CD4-positive, alpha-beta memory T cell (primary cell): ENCODE results near the gene SLC12A4. TPM values are rescaled to one million over a fixed set of nuclear protein-coding genes. Genes with fewer than 3 reads are reported as not detected.

Source experiments
- CTCF ChIA-PET: fragments of 350-600 bp; sonication (Branson Sonifier 250); formaldehyde crosslinking; loops from one replicate; lab custom pipeline; 2021; ENCODE audit warnings: inconsistent platforms; ENCODE audit not compliant: partially characterized antibody; lab: Charles Lee
- POLR2A ChIA-PET: fragments of 350-600 bp; sonication (Branson Sonifier 250); formaldehyde crosslinking; loops from one replicate; lab custom pipeline; 2021; ENCODE audit not compliant: partially characterized antibody; lab: Charles Lee
- DNase-seq, 5 donors: peaks; one replicate each; pipeline versions ENCODE4 v3.0.0 to v3.0.0-alpha.2; 2020 to 2022; ENCODE audit warnings: mixed read lengths in 1 of 5
- H3K27ac ChIP-seq: one replicate; pipeline ENCODE4 v1.7.0; 2013; ENCODE audit warnings: low read depth, low read length
- H3K27me3 ChIP-seq: 2 replicates; pipeline ENCODE4 v1.7.0; 2013; ENCODE audit warnings: mild to moderate bottlenecking, low read length, moderate library complexity; ENCODE audit not compliant: insufficient read depth
- H3K36me3 ChIP-seq: 2 replicates; pipeline ENCODE4 v1.7.0; 2013; ENCODE audit warnings: mild to moderate bottlenecking, low read length, moderate library complexity; ENCODE audit not compliant: insufficient read depth
- H3K4me1 ChIP-seq: 2 replicates; pipeline ENCODE4 v1.7.0; 2013; ENCODE audit warnings: mild to moderate bottlenecking, low read length, moderate library complexity; ENCODE audit not compliant: insufficient read depth
- H3K4me3 ChIP-seq, 2 donors: one replicate each; pipeline ENCODE4 v1.7.0; 2013; ENCODE audit warnings: low read length in 2 of 2, mild to moderate bottlenecking in 1 of 2
- H3K9me3 ChIP-seq, 2 donors: one replicate each; pipeline ENCODE4 v1.7.0; 2013; ENCODE audit warnings: low read length in 2 of 2, control low read depth in 1 of 2; ENCODE audit not compliant: control insufficient read depth in 1 of 2
- H3K27ac Mint-ChIP-seq, 7 donors: one replicate each; pipeline ENCODE4 v1.8.0; 2020 to 2021; ENCODE audit warnings: mixed read lengths in 7 of 7, mild to moderate bottlenecking in 6 of 7, inconsistent platforms in 3 of 7, moderate library complexity in 3 of 7
- H3K27me3 Mint-ChIP-seq, 2 donors: one replicate each; pipeline ENCODE4 v1.8.0; 2020 to 2021; ENCODE audit warnings: mixed read lengths in 2 of 2
- H3K36me3 Mint-ChIP-seq, 2 donors: one replicate each; pipeline ENCODE4 v1.8.0; 2020 to 2021; ENCODE audit warnings: mixed read lengths in 2 of 2, inconsistent platforms in 1 of 2, mild to moderate bottlenecking in 1 of 2
- H3K4me1 Mint-ChIP-seq, 4 donors: one replicate each; pipeline ENCODE4 v1.8.0; 2020 to 2021; ENCODE audit warnings: mixed read lengths in 4 of 4, mild to moderate bottlenecking in 1 of 4
- H3K4me3 Mint-ChIP-seq, 8 donors: one replicate each; pipeline ENCODE4 v1.8.0; 2020 to 2021; ENCODE audit warnings: mixed read lengths in 8 of 8, mild to moderate bottlenecking in 7 of 8, moderate library complexity in 6 of 8, inconsistent platforms in 3 of 8
- H3K9me3 Mint-ChIP-seq, 8 donors: one replicate each; pipeline ENCODE4 v1.8.0; 2020 to 2021; ENCODE audit warnings: mixed read lengths in 8 of 8, mild to moderate bottlenecking in 5 of 8, inconsistent platforms in 3 of 8, moderate library complexity in 1 of 8
- intact Hi-C: fragments of 100-400 bp; cut with micrococcal nuclease; formaldehyde crosslinking; loops from one replicate; pipeline ENCODE4 v1.15.1; 2023
- polyA plus RNA-seq, 2 donors: library from polyadenylated mRNA; unstranded; fragments of 300-500 nt; fragmentation: Illumina TruSeq; gene quantifications; one replicate each; pipeline ENCODE4 v1.2.3, GENCODE V29; 2021
- total RNA-seq, 2 experiments: library from RNA; stranded (reverse); gene quantifications; one replicate each; pipeline ENCODE4 v1.2.3, GENCODE V29; 2021

Gene SLC12A4
- total and polyA plus RNA-seq, 4 experiments from 2014 or later: 4.0 to 33.5 (median 19.1) TPM

GRCh38 chr16:67930191-67930590 lies 38.2 kb downstream of the SLC12A4 start:
- Mint-ChIP-seq H3K9me3 (no peaks in the 10 kb centered on the region), H3K27ac (no peak overlapping the region), H3K4me3 (no peak overlapping the region), H3K36me3 (peaks cover 9 to 40% of the 10 kb centered on the region in 2 donors), H3K27me3 (no peaks in the 10 kb centered on the region), H3K4me1 (peaks cover 6 to 28% (median 17%) of the 10 kb centered on the region in 4 donors)
- no peaks in the 10 kb centered on the region for H3K27me3 ChIP-seq
- peaks cover 54% of the 10 kb centered on the region for H3K36me3 ChIP-seq
- no peak overlapping the region for H3K27ac ChIP-seq
- H3K4me1 ChIP-seq: peaks cover 15% of the 10 kb centered on the region
- DNase-seq: no peak
- H3K4me3 ChIP-seq: no peak overlapping the region
- intact Hi-C loops: no loop called here
- ChIA-PET CTCF (interaction anchor here (2.7 to 8.8 kb wide), 3 partner anchors 46 to 409 kb away, joined by 9 to 61 read pairs (median 30); partner anchors contain the start of gene NRN1L), POLR2A (interaction anchor here (1.6 kb wide), 1 partner anchor 47 kb away, joined by 5 read pairs; no protein-coding TSS in a partner anchor)
- no peaks in the 10 kb centered on the region for H3K9me3 ChIP-seq

- no peak overlapping the region for H3K4me3 Mint-ChIP-seq
- peaks cover 3 to 16% (median 8%) of the 10 kb centered on the region in 4 donors for H3K4me1 Mint-ChIP-seq
- Histone ChIP-seq H3K4me3 (no peak overlapping the region), H3K27me3 (no peaks in the 10 kb centered on the region), H3K9me3 (no peaks in the 10 kb centered on the region), H3K36me3 (peaks cover 43% of the 10 kb centered on the region), H3K4me1 (peaks cover 7% of the 10 kb centered on the region), H3K27ac (no peak overlapping the region)
- peaks cover 2 to 35% of the 10 kb centered on the region in 2 donors for H3K36me3 Mint-ChIP-seq
- H3K27ac Mint-ChIP-seq: peak overlapping the region; percentile 22 to 74 (median 69)
- no peaks in the 10 kb centered on the region for H3K27me3 Mint-ChIP-seq
- ChIA-PET POLR2A (interaction anchor here (0.9 to 1.7 kb wide), 5 partner anchors 8 to 256 kb away, joined by 3 to 10 read pairs (median 5); partner anchors contain the start of genes PSKH1 and PSMB10), CTCF (interaction anchor here (0.7 to 8.8 kb wide), 16 partner anchors 9 to 407 kb away, joined by 3 to 61 read pairs (median 4); partner anchors contain the start of genes EDC4 and NRN1L)
- DNase-seq: peak; percentile 70 to 75 (median 72)
- H3K9me3 Mint-ChIP-seq: no peaks in the 10 kb centered on the region
- intact Hi-C loops: loop anchor here (1.0 to 2.0 kb wide), 4 partner anchors 45 to 408 kb away; partner anchors contain the start of gene THAP11
Observed at GRCh38 chr16:67928561-67929364, 39.7 kb downstream of the SLC12A4 start.

- no peak overlapping the region for H3K4me3 ChIP-seq
- Mint-ChIP-seq H3K27ac (peak overlapping the region in 6 of 7 donors; percentile 22 to 75 (median 69)), H3K9me3 (no peaks in the 10 kb centered on the region), H3K36me3 (peaks cover 0 to 36% of the 10 kb centered on the region in 2 donors), H3K4me3 (no peak overlapping the region), H3K4me1 (peaks cover 3 to 15% (median 6%) of the 10 kb centered on the region in 4 donors), H3K27me3 (no peaks in the 10 kb centered on the region)
- DNase-seq: peak in 1 of 5 donors; percentile 24
- H3K27ac ChIP-seq: no peak overlapping the region
- no peaks in the 10 kb centered on the region for H3K9me3 ChIP-seq
- ChIA-PET POLR2A (interaction anchor here (0.9 to 1.7 kb wide), 3 partner anchors 9 to 255 kb away, joined by 3 to 10 read pairs (median 5); partner anchors contain the start of genes PSKH1 and PSMB10), CTCF (interaction anchor here (1.0 to 8.8 kb wide), 13 partner anchors 9 to 407 kb away, joined by 3 to 61 read pairs (median 5); partner anchors contain the start of genes EDC4 and NRN1L)
- peaks cover 45% of the 10 kb centered on the region for H3K36me3 ChIP-seq
- peaks cover 7% of the 10 kb centered on the region for H3K4me1 ChIP-seq
- intact Hi-C loops: loop anchor here (1.0 to 2.0 kb wide), 4 partner anchors 45 to 407 kb away; partner anchors contain the start of gene THAP11
- H3K27me3 ChIP-seq: no peaks in the 10 kb centered on the region
Observed at GRCh38 chr16:67928147-67928546, 40.3 kb downstream of the SLC12A4 start.

GRCh38 chr16:67927131-67927941 lies 41.1 kb downstream of the SLC12A4 start:
- Histone ChIP-seq H3K27me3 (no peaks in the 10 kb centered on the region), H3K9me3 (no peaks in the 10 kb centered on the region), H3K4me1 (peaks cover 7% of the 10 kb centered on the region), H3K36me3 (peaks cover 44% of the 10 kb centered on the region), H3K27ac (no peak overlapping the region), H3K4me3 (no peak overlapping the region)
- no peak overlapping the region for H3K4me3 Mint-ChIP-seq
- H3K9me3 Mint-ChIP-seq: no peaks in the 10 kb centered on the region
- ChIA-PET CTCF (interaction anchor here (1.0 to 8.8 kb wide), 7 partner anchors 8 to 406 kb away, joined by 3 to 61 read pairs (median 7); partner anchors contain the start of gene NRN1L), POLR2A (interaction anchor here (1.6 to 2.0 kb wide), 3 partner anchors 8 to 34 kb away, joined by 5 to 10 read pairs (median 9); partner anchors contain the start of genes PSKH1 and PSMB10)
- H3K27ac Mint-ChIP-seq: peak overlapping the region in 1 of 7 donors; percentile 24
- intact Hi-C loops: no loop called here
- peaks cover 3 to 15% (median 6%) of the 10 kb centered on the region in 4 donors for H3K4me1 Mint-ChIP-seq
- H3K36me3 Mint-ChIP-seq: peaks cover 0 to 34% of the 10 kb centered on the region in 2 donors
- H3K27me3 Mint-ChIP-seq: no peaks in the 10 kb centered on the region
- no peak for DNase-seq

GRCh38 chr16:67926181-67926750 lies 42.2 kb downstream of the SLC12A4 start:
- no peaks in the 10 kb centered on the region for H3K9me3 ChIP-seq
- Mint-ChIP-seq H3K27ac (peak overlapping the region in 3 of 7 donors; percentile 37 to 70 (median 42)), H3K4me1 (peaks cover 3 to 21% (median 6%) of the 10 kb centered on the region in 4 donors), H3K9me3 (no peaks in the 10 kb centered on the region), H3K4me3 (no peak overlapping the region), H3K36me3 (peaks cover 0 to 36% of the 10 kb centered on the region in 2 donors), H3K27me3 (no peaks in the 10 kb centered on the region)
- peaks cover 34% of the 10 kb centered on the region for H3K36me3 ChIP-seq
- H3K27ac ChIP-seq: no peak overlapping the region
- ChIA-PET POLR2A (interaction anchor here (2.0 kb wide), 1 partner anchor 9 kb away, joined by 9 read pairs; no protein-coding TSS in a partner anchor), CTCF (interaction anchor here (0.6 to 8.8 kb wide), 10 partner anchors 9 to 411 kb away, joined by 3 to 61 read pairs (median 4); partner anchors contain the start of genes C16orf86, ENKD1 and NRN1L)
- H3K4me3 ChIP-seq: no peak overlapping the region
- H3K4me1 ChIP-seq: peaks cover 7% of the 10 kb centered on the region
- intact Hi-C loops: no loop called here
- DNase-seq: no peak
- H3K27me3 ChIP-seq: no peaks in the 10 kb centered on the region
